IMR-90 (cell line): ENCODE measurements around the gene CLCN5. TPM values are rescaled to one million over a fixed set of nuclear protein-coding genes. Genes with fewer than 3 reads are reported as not detected.

Experiments used
- ATAC-seq: fragments of 200-7000 bp; cut with Tn5 transposase; 2 replicates; pipeline ENCODE4 v1.9.1; 2020; ENCODE audit warnings: low read depth, mild to moderate bottlenecking, moderate library complexity
- BruUV-seq: library from RNA; stranded (reverse); fragments of 400-500 nt; replicated peaks from 2 replicates; lab custom pipeline; 2021; lab: Mats Ljungman, UMichigan
- CTCF ChIA-PET: fragments of 300-600 bp; formaldehyde crosslinking; extraction: SDS; loops from one replicate; lab custom pipeline; 2021; ENCODE audit warnings: antibody characterized with exemption; lab: Yijun Ruan, JAX
- POLR2A ChIA-PET: fragments of 300-600 bp; sonication (Branson Sonifier 250); formaldehyde crosslinking; loops from one replicate; lab custom pipeline; 2022; ENCODE audit warnings: antibody characterized with exemption; ENCODE audit not compliant: unreplicated experiment; lab: Charles Lee
- DNase-seq: peaks from one replicate; pipeline ENCODE4 v3.0.0; 2013
- H2AFZ ChIP-seq: replicated peaks from 2 replicates; pipeline ENCODE3; 2013; ENCODE audit warnings: low read length, mild to moderate bottlenecking; ENCODE audit not compliant: poor library complexity
- H2AK5ac ChIP-seq: 2 replicates; pipeline ENCODE4 v1.6.1; 2013; ENCODE audit warnings: low read depth, low read length, inconsistent platforms
- H2AK9ac ChIP-seq: replicated peaks from 2 replicates; pipeline ENCODE3; 2013; ENCODE audit warnings: mild to moderate bottlenecking, low read depth, low read length, moderate library complexity; ENCODE audit not compliant: poor library complexity
- H2BK120ac ChIP-seq: 2 replicates; pipeline ENCODE4 v1.6.1; 2013; ENCODE audit warnings: low read depth, low read length, inconsistent platforms
- H2BK15ac ChIP-seq: 3 replicates; pipeline ENCODE4 v1.6.1; 2013; ENCODE audit warnings: low read depth, low read length, inconsistent platforms
- H2BK20ac ChIP-seq: 2 replicates; pipeline ENCODE4 v1.6.1; 2013; ENCODE audit warnings: low read depth, mild to moderate bottlenecking, inconsistent platforms, low read length, moderate library complexity
- H2BK5ac ChIP-seq: 2 replicates; pipeline ENCODE4 v1.6.1; 2013; ENCODE audit warnings: mild to moderate bottlenecking, low read depth, low read length, inconsistent platforms; ENCODE audit not compliant: poor library complexity, severe bottlenecking
- H3K14ac ChIP-seq: replicated peaks from 2 replicates; pipeline ENCODE4 v1.6.1; 2013; ENCODE audit warnings: low read depth, low read length, inconsistent platforms
- H3K18ac ChIP-seq: 2 replicates; pipeline ENCODE4 v1.6.1; 2013; ENCODE audit warnings: low read depth, low read length, control low read depth
- H3K23ac ChIP-seq: 2 replicates; pipeline ENCODE4 v1.6.1; 2013; ENCODE audit warnings: low read depth, low read length, inconsistent platforms
- H3K27ac ChIP-seq: 2 replicates; pipeline ENCODE4 v1.5.1; 2013; ENCODE audit warnings: mild to moderate bottlenecking, control low read depth, low read length; ENCODE audit not compliant: insufficient read depth
- H3K27me3 ChIP-seq: 2 replicates; pipeline ENCODE4 v1.6.1; 2013; ENCODE audit warnings: low read length; ENCODE audit not compliant: control insufficient read depth, insufficient read depth
- H3K36me3 ChIP-seq: 2 replicates; pipeline ENCODE4 v1.6.1; 2013; ENCODE audit warnings: low read length, mixed read lengths; ENCODE audit not compliant: control insufficient read depth, insufficient read depth
- H3K4ac ChIP-seq: 2 replicates; pipeline ENCODE4 v1.6.1; 2013; ENCODE audit warnings: low read depth, low read length, inconsistent platforms
- H3K4me1 ChIP-seq: 2 replicates; pipeline ENCODE4 v1.6.1; 2013; ENCODE audit warnings: low read length, mixed read lengths; ENCODE audit not compliant: control insufficient read depth, insufficient read depth
- H3K4me2 ChIP-seq: 2 replicates; pipeline ENCODE4 v1.6.1; 2013; ENCODE audit warnings: low read depth, mild to moderate bottlenecking, control low read depth, low read length, moderate library complexity
- H3K4me3 ChIP-seq: 2 replicates; pipeline ENCODE4 v1.5.1; 2013; ENCODE audit warnings: low read depth, mild to moderate bottlenecking, control low read depth, low read length, moderate library complexity; ENCODE audit not compliant: insufficient read depth
- H3K56ac ChIP-seq: 2 replicates; pipeline ENCODE4 v1.6.1; 2013; ENCODE audit warnings: low read length, inconsistent platforms; ENCODE audit not compliant: insufficient read depth; ENCODE audit errors: extremely low read depth
- H3K79me1 ChIP-seq, 2 experiments: 2 replicates each; pipeline ENCODE4 v1.6.1; 2013; ENCODE audit warnings: low read length in 2 of 2, inconsistent platforms in 1 of 2, low read depth in 1 of 2
- H3K9ac ChIP-seq: 2 replicates; pipeline ENCODE4 v1.6.1; 2013; ENCODE audit warnings: low read depth, low read length, control low read depth
- H3K9me1 ChIP-seq: 2 replicates; pipeline ENCODE4 v1.6.1; 2013; ENCODE audit warnings: low read length, inconsistent platforms; ENCODE audit not compliant: insufficient read depth
- H3K9me3 ChIP-seq: 2 replicates; pipeline ENCODE4 v1.6.1; 2013; ENCODE audit warnings: low read length; ENCODE audit not compliant: control insufficient read depth, insufficient read depth
- H4K20me1 ChIP-seq: 2 replicates; pipeline ENCODE4 v1.6.1; 2013; ENCODE audit warnings: low read length, inconsistent platforms; ENCODE audit not compliant: insufficient read depth
- H4K5ac ChIP-seq: 2 replicates; pipeline ENCODE4 v1.6.1; 2013; ENCODE audit warnings: mild to moderate bottlenecking, low read depth, low read length, control low read depth
- H4K8ac ChIP-seq, 2 experiments: 2 replicates each; pipeline ENCODE4 v1.6.1; 2013; ENCODE audit warnings: low read depth in 2 of 2, low read length in 2 of 2, control low read depth in 1 of 2, inconsistent platforms in 1 of 2
- H4K91ac ChIP-seq: 2 replicates; pipeline ENCODE4 v1.6.1; 2013; ENCODE audit warnings: low read depth, low read length, inconsistent platforms; ENCODE audit not compliant: insufficient read depth
- BHLHE40 ChIP-seq: fragments of 150-350 bp; IDR thresholded peaks from 2 replicates; pipeline ENCODE4 v1.6.1; 2016; ENCODE audit warnings: mild to moderate bottlenecking, low read depth, low read length
- CEBPB ChIP-seq: IDR thresholded peaks from 2 replicates; pipeline ENCODE4 v1.6.1; 2012; ENCODE audit warnings: low read depth, low read length, improper control_type of control experiment
- CHD1 ChIP-seq: IDR thresholded peaks from 2 replicates; pipeline ENCODE4 v1.6.1; 2012; ENCODE audit warnings: low read depth, low read length, improper control_type of control experiment
- FOS ChIP-seq: fragments of 150-350 bp; IDR thresholded peaks from 2 replicates; pipeline ENCODE4 v1.6.1; 2016; ENCODE audit warnings: low read depth, low read length
- MAFK ChIP-seq: IDR thresholded peaks from 2 replicates; pipeline ENCODE4 v1.6.1; 2012; ENCODE audit warnings: low read depth, low read length, improper control_type of control experiment
- MAZ ChIP-seq: IDR thresholded peaks from 2 replicates; pipeline ENCODE4 v1.6.1; 2012; ENCODE audit warnings: low read depth, mild to moderate bottlenecking, low read length, improper control_type of control experiment, moderate library complexity, borderline replicate concordance
- MXI1 ChIP-seq: IDR thresholded peaks from 2 replicates; pipeline ENCODE4 v1.6.1; 2012; ENCODE audit warnings: low read depth, mild to moderate bottlenecking, low read length, moderate library complexity, borderline replicate concordance
- NFE2L2 ChIP-seq: fragments of 150-350 bp; IDR thresholded peaks from 2 replicates; pipeline ENCODE4 v1.6.1; 2016; ENCODE audit warnings: low read depth, mild to moderate bottlenecking, low read length
- POLR2A ChIP-seq: IDR thresholded peaks from 2 replicates; pipeline ENCODE4 v1.6.1; 2012; ENCODE audit warnings: mild to moderate bottlenecking, low read depth, low read length
- RAD21 ChIP-seq: IDR thresholded peaks from 2 replicates; pipeline ENCODE4 v1.6.1; 2012; ENCODE audit warnings: low read length, improper control_type of control experiment
- RCOR1 ChIP-seq: IDR thresholded peaks from 2 replicates; pipeline ENCODE4 v1.6.1; 2012; ENCODE audit warnings: mild to moderate bottlenecking, low read length, improper control_type of control experiment; ENCODE audit not compliant: insufficient replicate concordance
- RFX5 ChIP-seq: IDR thresholded peaks from 2 replicates; pipeline ENCODE4 v1.8.0; 2012; ENCODE audit warnings: low read depth, mild to moderate bottlenecking, low read length, moderate library complexity
- SMC3 ChIP-seq: fragments of 150-350 bp; IDR thresholded peaks from 2 replicates; pipeline ENCODE4 v1.6.1; 2016; ENCODE audit warnings: low read depth, mild to moderate bottlenecking, antibody characterized with exemption, low read length, moderate library complexity
- WGBS, 2 experiments: methylation state at CpG; one replicate each; pipeline versions ENCODE4 v1.1.5 to v1.1.7; 2013; ENCODE audit warnings: missing lambda C conversion rate in 2 of 2; ENCODE audit not compliant: insufficient read length in 1 of 2; ENCODE audit errors: extremely low coverage in 2 of 2; 5-methylcytosine and 5-hydroxymethylcytosine counted together
- dilution Hi-C: fragments of 300-500 bp; cut with HindIII; formaldehyde crosslinking; loops from one replicate; pipeline ENCODE4 v1.14.3; 2018; ENCODE audit warnings: low sequenced_read_pairs; ENCODE audit not compliant: unreplicated experiment
- in situ Hi-C: fragments of 300-500 bp; cut with MboI; formaldehyde crosslinking; loops from 3 replicates; pipeline ENCODE4 v1.14.3; 2019; ENCODE audit warnings: low sequenced_read_pairs, inconsistent platforms, mixed read lengths
- intact Hi-C: fragments of 100-400 bp; cut with micrococcal nuclease; formaldehyde crosslinking; loops from 2 replicates; pipeline ENCODE4 v1.10.0; 2022
- polyA plus RNA-seq, 3 experiments: library from polyadenylated mRNA; depleted of rRNA; stranded (reverse); fragments of >200 nt; gene quantifications; 2 replicates each; pipeline ENCODE4 v1.2.3, GENCODE V29; 2012; ENCODE audit warnings: low replicate concordance in 1 of 3
- total RNA-seq: library from RNA; depleted of rRNA; stranded (reverse); fragments of >200 nt; gene quantifications from 2 replicates; pipeline ENCODE4 v1.2.3, GENCODE V29; 2012
- TF ChIP-seq, protein P1 (sequence below): fragments of 150-350 bp; IDR thresholded peaks from 2 replicates; pipeline ENCODE4 v1.6.1; 2017; ENCODE audit warnings: mild to moderate bottlenecking, antibody characterized with exemption, low read length, low read depth
- TF ChIP-seq, protein P2 (sequence below): conservative IDR thresholded peaks from 2 replicates; pipeline ENCODE4 v1.5.1; 2012; ENCODE audit warnings: mild to moderate bottlenecking, low read depth, low read length, improper control_type of control experiment
- TF ChIP-seq, protein P3 (sequence below): fragments of 150-350 bp; IDR thresholded peaks from 2 replicates; pipeline ENCODE4 v1.6.1; 2016; ENCODE audit warnings: low read depth, mild to moderate bottlenecking, low read length, moderate library complexity, borderline replicate concordance

CLCN5 gene
- total and polyA plus RNA-seq, 2 of the 4 experiments (the other 2 are of a cell fraction), result 1.4 to 5.9 TPM

- H3K56ac ChIP-seq, result no peak overlapping the region
- no CpG with 5 or more reads among the region's 3 CpGs for WGBS, 2 experiments
Measured at GRCh38 chrX:49986058-49986457, 63.7 kb downstream of the CLCN5 start.

More at GRCh38 chrX:49986058-49986457, 63.7 kb downstream of the CLCN5 start:
- Histone ChIP-seq H3K23ac (no peak overlapping the region), H3K14ac (no peak overlapping the region), H4K91ac (no peak overlapping the region), H3K4ac (no peak overlapping the region), H3K4me3 (no peak overlapping the region), H3K27me3 (no peaks in the 10 kb centered on the region), H3K9ac (no peak overlapping the region), H3K36me3 (no peaks in the 10 kb centered on the region), H3K9me3 (no peaks in the 10 kb centered on the region), H3K9me1 (no peaks in the 10 kb centered on the region), H2BK15ac (no peak overlapping the region), H3K4me2 (no peak overlapping the region), H2BK120ac (no peak overlapping the region), H4K5ac (no peak overlapping the region), H3K27ac (no peak overlapping the region), H2BK20ac (no peak overlapping the region), H3K4me1 (no peaks in the 10 kb centered on the region), H3K18ac (no peak overlapping the region), H2AK5ac (no peak overlapping the region), H4K20me1 (no peaks in the 10 kb centered on the region), H2AK9ac (no peak overlapping the region), H2BK5ac (no peak overlapping the region), H2AFZ (no peak overlapping the region), H3K79me1 (no peaks in the 10 kb centered on the region), H4K8ac (no peak overlapping the region)
- intact Hi-C loops (no loop called here), in situ Hi-C loops (no loop called here), dilution Hi-C loops (no loop called here)
- BruUV-seq, result no TSS peak
- TF ChIP-seq, protein P1, sequence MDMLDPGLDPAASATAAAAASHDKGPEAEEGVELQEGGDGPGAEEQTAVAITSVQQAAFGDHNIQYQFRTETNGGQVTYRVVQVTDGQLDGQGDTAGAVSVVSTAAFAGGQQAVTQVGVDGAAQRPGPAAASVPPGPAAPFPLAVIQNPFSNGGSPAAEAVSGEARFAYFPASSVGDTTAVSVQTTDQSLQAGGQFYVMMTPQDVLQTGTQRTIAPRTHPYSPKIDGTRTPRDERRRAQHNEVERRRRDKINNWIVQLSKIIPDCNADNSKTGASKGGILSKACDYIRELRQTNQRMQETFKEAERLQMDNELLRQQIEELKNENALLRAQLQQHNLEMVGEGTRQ, result no peak
- no peak for TF ChIP-seq MAFK
- TF ChIP-seq RFX5, result no peak
- no peak for TF ChIP-seq CEBPB
- TF ChIP-seq MXI1, result no peak
- no peak for TF ChIP-seq CHD1
- no peak for TF ChIP-seq FOS
- no peak for TF ChIP-seq RCOR1
- no peak for TF ChIP-seq RAD21
- TF ChIP-seq, protein P2, sequence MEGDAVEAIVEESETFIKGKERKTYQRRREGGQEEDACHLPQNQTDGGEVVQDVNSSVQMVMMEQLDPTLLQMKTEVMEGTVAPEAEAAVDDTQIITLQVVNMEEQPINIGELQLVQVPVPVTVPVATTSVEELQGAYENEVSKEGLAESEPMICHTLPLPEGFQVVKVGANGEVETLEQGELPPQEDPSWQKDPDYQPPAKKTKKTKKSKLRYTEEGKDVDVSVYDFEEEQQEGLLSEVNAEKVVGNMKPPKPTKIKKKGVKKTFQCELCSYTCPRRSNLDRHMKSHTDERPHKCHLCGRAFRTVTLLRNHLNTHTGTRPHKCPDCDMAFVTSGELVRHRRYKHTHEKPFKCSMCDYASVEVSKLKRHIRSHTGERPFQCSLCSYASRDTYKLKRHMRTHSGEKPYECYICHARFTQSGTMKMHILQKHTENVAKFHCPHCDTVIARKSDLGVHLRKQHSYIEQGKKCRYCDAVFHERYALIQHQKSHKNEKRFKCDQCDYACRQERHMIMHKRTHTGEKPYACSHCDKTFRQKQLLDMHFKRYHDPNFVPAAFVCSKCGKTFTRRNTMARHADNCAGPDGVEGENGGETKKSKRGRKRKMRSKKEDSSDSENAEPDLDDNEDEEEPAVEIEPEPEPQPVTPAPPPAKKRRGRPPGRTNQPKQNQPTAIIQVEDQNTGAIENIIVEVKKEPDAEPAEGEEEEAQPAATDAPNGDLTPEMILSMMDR, result no peak
- TF ChIP-seq BHLHE40, result no peak
- TF ChIP-seq POLR2A, result no peak
- no peak for TF ChIP-seq NFE2L2
- TF ChIP-seq, protein P3, sequence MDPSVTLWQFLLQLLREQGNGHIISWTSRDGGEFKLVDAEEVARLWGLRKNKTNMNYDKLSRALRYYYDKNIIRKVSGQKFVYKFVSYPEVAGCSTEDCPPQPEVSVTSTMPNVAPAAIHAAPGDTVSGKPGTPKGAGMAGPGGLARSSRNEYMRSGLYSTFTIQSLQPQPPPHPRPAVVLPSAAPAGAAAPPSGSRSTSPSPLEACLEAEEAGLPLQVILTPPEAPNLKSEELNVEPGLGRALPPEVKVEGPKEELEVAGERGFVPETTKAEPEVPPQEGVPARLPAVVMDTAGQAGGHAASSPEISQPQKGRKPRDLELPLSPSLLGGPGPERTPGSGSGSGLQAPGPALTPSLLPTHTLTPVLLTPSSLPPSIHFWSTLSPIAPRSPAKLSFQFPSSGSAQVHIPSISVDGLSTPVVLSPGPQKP, result no peak
- TF ChIP-seq MAZ, result no peak
- TF ChIP-seq SMC3, result no peak
- CTCF ChIA-PET, result no interaction called here
- POLR2A ChIA-PET, result no interaction called here
- ATAC-seq (no peak), DNase-seq (no peak)
